ENCODE results near the gene TMEM185B.
"Not testable (repeated sequence)": the region's sequence is repeated elsewhere in the genome, so short reads cannot be mapped to it uniquely, and the experiment has no call there.

TMEM185B gene

GRCh38 chr2:120251880-120252224 is 28.7 kb upstream of the TMEM185B start:
- peak; percentile 22 for DNase-seq (ENCODE audit: low spot score)

- DNase-seq (ENCODE audit: low spot score), result no peak
Observed at GRCh38 chr2:120251078-120251477, 27.9 kb upstream of the TMEM185B start.

GRCh38 chr2:120250640-120251039 is 27.4 kb upstream of the TMEM185B start:
- DNase-seq (ENCODE audit: low spot score), result no peak

DNA sequence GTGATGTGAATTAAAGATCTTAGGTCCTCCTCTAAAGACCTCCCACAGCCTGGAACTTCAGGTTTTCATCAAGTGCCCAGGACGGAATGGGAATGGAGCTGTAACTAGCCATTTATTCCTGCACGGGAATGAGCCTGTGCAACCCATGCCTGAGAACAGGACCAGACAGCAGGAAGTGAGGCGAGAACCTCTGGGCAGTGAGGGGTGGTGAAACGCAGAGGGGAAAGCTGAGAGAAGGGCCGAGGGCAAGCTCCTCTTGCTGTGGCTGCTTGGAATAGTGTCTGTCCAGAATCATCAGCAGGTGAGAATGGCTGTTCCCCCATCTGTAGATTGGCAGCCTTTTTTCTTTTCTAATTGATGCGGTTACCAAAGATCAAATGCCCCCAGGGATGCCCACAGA is 24.7 kb upstream of the TMEM185B start:
- DNase-seq (ENCODE audit: low spot score), result no peak

DNA sequence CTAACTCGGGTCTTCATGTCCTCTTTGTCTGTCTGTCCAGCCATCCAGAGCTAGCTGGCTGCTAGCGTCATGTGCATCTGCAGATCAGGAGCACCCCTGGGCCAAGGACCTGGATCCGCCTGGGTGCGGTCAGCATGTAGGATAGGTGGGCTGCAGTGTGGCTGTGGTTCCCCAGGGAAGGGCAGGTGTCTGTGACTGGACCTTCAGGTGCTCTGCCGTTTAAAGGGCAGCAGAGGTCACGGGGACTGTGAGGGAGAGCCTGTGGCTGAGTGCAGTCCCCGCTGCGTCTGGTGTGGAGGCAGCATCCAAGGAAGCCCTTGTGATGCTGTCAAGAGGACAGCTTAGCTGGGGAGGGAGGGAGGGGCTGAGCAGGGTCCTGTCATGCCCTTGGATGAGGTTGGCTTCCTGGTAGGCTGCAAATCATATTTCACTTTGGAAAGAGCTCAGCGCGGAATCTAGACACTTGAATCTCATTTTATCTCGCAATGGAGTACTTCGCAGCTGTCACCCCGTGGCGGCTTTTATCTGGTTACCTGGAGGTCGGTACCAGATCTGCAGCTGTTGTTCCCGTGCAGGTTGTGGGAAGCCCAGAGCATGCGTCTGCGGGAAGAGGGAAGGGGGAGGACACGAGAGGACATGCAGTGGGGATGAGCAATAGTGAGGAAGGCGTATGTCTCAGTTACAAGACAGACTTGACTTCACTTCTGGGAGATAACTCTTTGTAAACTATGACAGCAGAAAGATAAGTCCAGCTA is 23.5 kb upstream of the TMEM185B start:
- no peak for DNase-seq (ENCODE audit: low spot score)

DNA sequence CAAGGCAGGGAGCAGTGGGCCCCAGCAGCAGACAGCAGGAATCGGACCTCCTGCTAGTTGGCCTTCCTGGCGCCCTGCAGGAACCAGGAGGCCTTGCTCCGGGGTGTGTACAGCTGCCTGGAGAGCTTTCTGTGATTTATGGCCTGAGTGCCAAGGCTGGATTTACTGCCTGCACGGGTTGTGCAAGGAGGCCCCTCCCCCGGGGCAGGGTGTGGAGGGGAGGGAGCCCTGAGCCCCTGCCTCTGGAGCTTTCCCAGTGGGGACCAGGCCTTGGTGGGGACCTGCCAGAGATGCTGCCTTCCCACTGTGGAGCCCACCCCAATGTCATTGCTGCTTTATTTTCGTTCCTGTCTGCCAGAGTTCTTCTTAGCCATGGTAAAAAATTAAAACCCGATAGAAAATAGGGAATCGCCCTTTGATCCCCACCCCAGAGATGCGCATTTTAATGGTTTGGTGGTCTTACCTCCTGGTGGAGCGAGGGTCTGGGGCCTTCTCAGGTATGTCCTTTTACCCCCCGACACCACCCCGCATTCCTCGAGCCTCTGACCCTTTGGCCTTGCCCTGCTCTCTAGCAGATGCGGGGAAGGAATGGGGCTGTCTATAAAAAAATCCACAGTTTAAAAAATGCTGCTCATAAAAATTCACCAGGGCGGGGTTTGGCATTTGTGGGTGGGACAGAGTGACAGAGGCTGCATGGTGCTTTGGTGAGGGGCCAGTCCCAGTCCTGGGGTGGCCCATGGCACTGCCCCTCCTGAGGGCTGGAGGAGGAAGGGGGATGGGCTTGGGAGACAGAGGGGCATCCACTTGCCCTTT is 22.5 kb upstream of the TMEM185B start:
- DNase-seq (ENCODE audit: low spot score), result no peak

GRCh38 chr2:120244656-120245519 is 21.7 kb upstream of the TMEM185B start:
- no peak for DNase-seq (ENCODE audit: low spot score)

GRCh38 chr2:120243875-120244553 is 20.8 kb upstream of the TMEM185B start:
- no peak for DNase-seq (ENCODE audit: low spot score)

GRCh38 chr2:120243211-120243610 is 20.0 kb upstream of the TMEM185B start:
- no peak for DNase-seq (ENCODE audit: low spot score)

DNA sequence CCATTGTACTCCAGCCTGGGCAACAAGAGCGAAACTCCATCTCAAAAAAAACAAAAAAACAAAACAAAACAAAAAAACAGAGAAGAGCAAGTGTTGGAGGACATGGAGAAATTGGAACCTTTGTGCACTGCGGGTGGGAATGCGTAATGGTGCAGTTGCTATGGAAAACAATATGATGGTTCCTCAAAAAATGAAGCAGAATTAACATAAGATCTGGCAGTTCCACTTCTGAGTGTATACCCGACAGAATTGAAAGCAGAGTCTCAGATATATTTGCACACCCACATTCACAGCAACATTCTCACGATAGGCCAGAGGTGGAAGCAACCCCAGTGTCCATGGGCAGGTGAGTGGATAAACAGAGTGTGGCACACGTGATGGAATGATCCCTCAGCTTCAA is 18.5 kb upstream of the TMEM185B start:
- no peak for DNase-seq (ENCODE audit: low spot score)

GRCh38 chr2:120240901-120241429 is 17.8 kb upstream of the TMEM185B start:
- no peak for DNase-seq (ENCODE audit: low spot score)

- no peak for DNase-seq (ENCODE audit: low spot score)
Observed at GRCh38 chr2:120239488-120240287, 16.5 kb upstream of the TMEM185B start.

DNA sequence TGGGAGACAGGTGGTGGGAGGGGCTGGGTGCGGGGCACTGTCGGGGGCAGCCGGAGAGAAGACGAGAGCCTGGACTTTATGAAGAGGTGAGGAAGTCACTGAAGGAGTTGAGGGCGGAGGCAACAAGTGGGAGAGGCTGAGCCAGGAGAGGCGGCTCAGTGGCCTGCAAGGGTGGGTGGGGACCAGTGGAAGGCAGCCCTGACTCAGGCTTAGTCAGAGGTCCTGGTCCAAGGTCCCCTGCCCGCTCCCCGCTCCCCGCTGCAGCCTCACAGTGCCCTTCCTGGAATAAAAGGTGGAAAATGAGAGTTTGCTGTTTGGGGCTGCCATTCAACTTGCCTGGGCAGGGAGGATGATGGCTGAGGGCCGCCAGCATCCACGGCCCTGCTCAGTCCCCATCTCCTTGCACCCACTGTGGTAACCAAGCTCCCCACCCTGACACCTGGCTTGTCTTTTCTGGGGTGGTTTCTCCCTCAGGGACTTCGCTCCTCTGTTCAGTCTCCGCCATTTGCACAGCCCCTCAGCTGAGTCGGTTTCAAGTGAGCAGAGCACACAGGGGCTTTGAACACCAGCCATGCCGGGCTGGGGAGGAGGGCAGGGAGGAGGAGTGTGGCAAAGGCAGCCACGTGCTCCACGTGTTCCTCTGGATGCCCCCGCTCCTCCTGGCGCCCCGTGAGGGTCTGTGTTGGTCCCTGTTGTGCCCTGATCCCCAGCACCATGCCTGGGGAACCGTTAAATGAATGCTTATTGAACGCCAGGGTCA is 15.7 kb upstream of the TMEM185B start:
- DNase-seq (ENCODE audit: low spot score), result no peak

GRCh38 chr2:120237491-120237902 is 14.3 kb upstream of the TMEM185B start:
- DNase-seq (ENCODE audit: low spot score), result no peak

GRCh38 chr2:120236791-120237190 is 13.6 kb upstream of the TMEM185B start:
- DNase-seq (ENCODE audit: low spot score), result no peak

DNA sequence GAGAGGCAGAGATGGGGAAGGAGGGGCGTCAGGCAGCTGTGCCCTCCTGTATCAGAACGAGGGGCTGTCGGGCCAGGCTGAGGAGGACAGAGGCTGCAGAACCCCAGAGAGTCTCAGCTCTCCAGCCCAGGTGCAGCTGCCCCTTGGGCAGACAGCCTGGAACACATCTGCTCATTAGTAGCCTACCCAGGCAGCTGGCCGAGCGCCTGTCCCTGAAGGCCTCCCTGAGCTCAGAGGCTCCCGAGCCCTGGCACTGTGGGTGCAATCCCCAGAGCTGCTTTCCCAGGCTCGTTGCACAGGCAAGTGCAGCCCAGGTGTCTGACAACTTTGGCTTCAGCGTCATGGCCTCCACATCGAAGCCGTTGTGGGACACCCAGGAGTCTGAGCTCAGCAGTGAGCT is 13.1 kb upstream of the TMEM185B start:
- DNase-seq (ENCODE audit: low spot score), result no peak

- no peak for DNase-seq (ENCODE audit: low spot score)
Observed at GRCh38 chr2:120235681-120236080, 12.5 kb upstream of the TMEM185B start.

DNA sequence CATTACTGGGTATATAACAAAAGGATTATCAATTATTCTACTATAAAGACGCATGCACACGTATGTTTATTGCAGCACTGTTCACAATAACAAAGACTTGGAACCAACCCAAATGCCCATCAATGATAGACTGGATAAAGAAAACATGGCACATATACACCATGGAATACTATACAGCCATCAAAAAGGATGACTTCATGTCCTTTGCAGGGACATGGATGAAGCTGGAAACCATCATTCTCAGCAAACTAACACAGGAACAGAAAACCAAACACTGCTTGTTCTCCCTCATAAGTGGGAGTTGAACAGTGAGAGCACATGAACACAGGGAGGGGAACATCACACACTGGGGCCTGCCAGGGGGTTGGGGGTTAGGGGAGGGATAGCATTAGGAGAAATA is 12.0 kb upstream of the TMEM185B start:
- DNase-seq (ENCODE audit: low spot score), result not testable (repeated sequence)

DNA sequence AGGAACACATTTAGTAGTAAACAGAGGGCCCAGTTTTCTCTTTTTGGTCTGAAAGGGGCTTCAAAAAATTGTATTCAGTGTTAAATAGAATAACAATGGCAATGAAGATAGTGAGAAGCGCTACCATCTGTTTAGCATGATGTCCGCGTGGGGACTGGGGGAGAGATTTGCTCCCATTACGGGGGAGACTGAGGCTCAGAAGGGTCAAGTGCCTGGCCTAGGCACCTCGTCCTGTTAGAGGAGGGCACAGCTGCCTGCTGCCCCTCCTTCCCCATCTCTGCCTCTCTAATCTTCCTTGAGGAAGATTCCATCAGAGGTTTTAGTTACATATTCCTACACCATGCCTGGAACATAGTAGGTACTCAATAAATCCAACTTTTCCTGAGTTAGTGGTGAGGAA is 10.1 kb upstream of the TMEM185B start:
- no peak for DNase-seq (ENCODE audit: low spot score)

DNA sequence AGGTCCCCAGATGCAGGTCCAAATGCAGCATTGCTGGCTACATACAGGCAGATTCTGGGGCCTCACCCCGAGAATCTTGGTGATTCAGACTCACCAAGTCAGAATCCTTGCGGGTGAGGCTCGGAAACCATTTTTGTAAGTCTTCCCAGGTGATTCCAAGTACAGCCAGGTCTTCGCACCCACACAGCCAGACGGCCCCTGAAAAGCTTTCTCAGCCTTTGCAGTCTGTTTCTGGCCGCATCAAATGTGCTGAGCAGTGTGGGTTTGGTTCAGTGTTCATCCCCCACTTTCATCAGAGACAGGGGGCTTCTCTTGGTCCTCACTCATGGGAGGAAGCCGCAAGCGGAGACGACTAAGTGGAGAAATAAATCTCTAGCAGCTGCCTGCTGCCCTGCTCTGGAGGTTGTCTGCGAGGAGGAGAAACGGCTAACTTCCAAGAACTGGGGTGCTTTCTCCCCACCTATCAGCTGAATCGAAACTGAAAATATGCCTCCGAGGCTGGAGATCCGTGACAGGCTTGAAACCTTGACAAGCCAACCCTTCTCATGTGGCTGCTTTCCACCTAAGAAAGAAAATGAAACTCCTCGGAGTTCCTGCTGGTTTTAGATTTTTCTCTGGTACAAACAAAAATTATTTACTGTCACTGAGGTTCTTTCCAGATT is 8.9 kb upstream of the TMEM185B start:
- DNase-seq (ENCODE audit: low spot score), result no peak
